Ectodermal cell (in vitro differentiated cells): ENCODE data around the gene ZBED2.

Experiments
- H3K27ac ChIP-seq: 2 replicates; pipeline ENCODE4 v1.7.0; 2013; ENCODE audit warnings: mild to moderate bottlenecking, low read depth, low read length; ENCODE audit not compliant: insufficient read depth, poor library complexity, severe bottlenecking
- H3K27me3 ChIP-seq: 2 replicates; pipeline ENCODE4 v1.7.0; 2013; ENCODE audit warnings: mild to moderate bottlenecking, low read length; ENCODE audit not compliant: insufficient read depth, control insufficient read depth, poor library complexity, severe bottlenecking
- H3K36me3 ChIP-seq: one replicate; pipeline ENCODE4 v1.7.0; 2013; ENCODE audit warnings: low read length; ENCODE audit not compliant: control insufficient read depth, insufficient read depth
- H3K4me1 ChIP-seq: one replicate; pipeline ENCODE4 v1.7.0; 2013; ENCODE audit warnings: low read length; ENCODE audit not compliant: control insufficient read depth, insufficient read depth
- H3K4me3 ChIP-seq: 2 replicates; pipeline ENCODE4 v1.7.0; 2013; ENCODE audit warnings: low read depth, low read length, control low read depth; ENCODE audit not compliant: insufficient read depth
- H3K9me3 ChIP-seq: 2 replicates; pipeline ENCODE4 v1.7.0; 2013; ENCODE audit warnings: mild to moderate bottlenecking, low read length, moderate library complexity; ENCODE audit not compliant: control insufficient read depth
- WGBS, 2 experiments: methylation state at CpG; one replicate each; pipeline ENCODE4 v1.1.7; 2013; ENCODE audit warnings: missing lambda C conversion rate in 2 of 2; 5-methylcytosine and 5-hydroxymethylcytosine counted together

Gene ZBED2

DNA sequence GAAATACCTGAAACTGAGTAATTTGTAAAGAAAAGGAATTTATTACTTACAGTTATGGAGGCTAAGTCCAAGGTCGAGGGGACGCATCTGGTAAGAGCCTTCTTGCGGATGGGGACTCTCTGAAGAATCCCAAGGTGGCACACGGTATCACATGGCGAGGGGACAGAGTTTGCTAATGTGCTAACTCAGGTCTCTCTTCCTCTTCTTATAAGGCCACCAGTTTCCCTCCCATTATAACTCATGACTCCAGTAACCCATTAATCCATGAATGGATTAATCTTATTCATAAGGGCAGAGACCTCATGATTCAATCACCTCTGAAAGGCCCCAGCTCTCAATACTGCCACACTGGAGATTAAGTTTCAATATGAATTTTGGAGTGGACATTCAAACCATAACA lies 15.7 kb downstream of the ZBED2 start:
- Histone ChIP-seq H3K4me1 (no peaks in the 10 kb centered on the region), H3K4me3 (no peak overlapping the region), H3K9me3 (no peaks in the 10 kb centered on the region), H3K27me3 (no peaks in the 10 kb centered on the region), H3K36me3 (no peaks in the 10 kb centered on the region), H3K27ac (no peak overlapping the region)
- WGBS, 2 experiments, result 94 to 98% methylated on average over 5 of the region's 5 CpGs

DNA sequence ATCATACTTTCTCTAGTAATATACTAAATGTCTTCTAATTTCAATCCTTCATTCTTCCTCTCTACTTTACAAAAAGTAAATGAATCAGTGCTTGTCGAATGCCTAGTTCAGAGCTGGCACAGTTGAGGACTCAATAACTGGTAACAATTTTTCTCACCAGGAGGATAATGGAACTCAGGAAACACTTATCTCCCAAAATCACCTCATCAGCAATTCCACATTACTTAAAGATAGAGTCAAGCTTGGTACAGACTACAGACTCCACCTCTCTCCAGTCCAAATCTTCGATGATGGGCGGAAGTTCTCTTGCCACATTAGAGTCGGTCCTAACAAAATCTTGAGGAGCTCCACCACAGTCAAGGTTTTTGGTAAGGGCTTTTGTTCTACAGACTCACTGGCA lies 16.3 kb downstream of the ZBED2 start:
- H3K36me3 ChIP-seq, result no peaks in the 10 kb centered on the region
- H3K4me1 ChIP-seq, result no peaks in the 10 kb centered on the region
- 91 to 94% methylated on average over 4 of the region's 4 CpGs for WGBS, 2 experiments
- no peak overlapping the region for H3K27ac ChIP-seq
- no peaks in the 10 kb centered on the region for H3K27me3 ChIP-seq
- no peak overlapping the region for H3K4me3 ChIP-seq
- no peaks in the 10 kb centered on the region for H3K9me3 ChIP-seq

DNA sequence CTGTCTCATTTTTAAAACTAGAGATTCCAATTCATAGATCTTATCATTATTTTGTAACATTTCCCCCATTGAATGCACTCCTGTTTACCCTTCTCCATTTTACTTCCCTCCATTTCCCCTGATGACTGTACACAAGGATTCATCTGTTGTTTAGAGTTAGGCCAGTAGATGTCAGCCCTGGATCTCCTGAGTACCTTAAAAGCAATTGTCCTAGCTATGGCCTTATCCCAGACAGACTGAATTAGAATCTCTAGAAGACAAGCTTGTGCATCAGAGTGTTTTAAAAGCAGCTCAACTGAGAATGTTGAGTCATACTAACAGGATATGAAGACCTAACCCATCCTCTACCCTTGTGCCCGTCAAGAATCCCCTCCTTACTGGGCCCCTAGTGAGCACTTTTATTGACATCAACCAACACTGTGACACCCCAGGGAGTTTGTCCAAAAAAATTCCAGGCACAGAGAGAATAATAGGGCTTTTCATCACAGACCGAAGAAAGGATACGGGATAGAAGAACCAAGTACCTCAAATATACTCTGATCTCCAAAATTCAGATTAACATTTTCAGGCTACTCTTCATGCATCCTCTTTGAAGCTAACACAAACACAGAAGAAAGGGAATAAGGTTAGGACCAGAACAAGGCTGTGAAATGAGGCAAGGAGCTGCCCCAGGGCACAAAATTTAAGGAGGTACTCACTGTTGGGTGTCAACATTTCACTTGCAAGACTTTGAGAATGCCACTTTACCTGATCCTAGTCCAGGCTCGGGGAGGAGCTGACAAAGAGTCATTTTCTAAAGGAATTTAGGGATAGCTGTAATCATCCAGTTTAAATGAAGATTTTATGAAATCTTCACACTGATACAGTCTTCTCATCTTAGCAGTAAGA lies 17.1 kb downstream of the ZBED2 start:
- no peak overlapping the region for H3K4me3 ChIP-seq
- no peaks in the 10 kb centered on the region for H3K9me3 ChIP-seq
- H3K36me3 ChIP-seq, result no peaks in the 10 kb centered on the region
- 84 to 87% methylated on average over 4 of the region's 4 CpGs for WGBS, 2 experiments
- no peak overlapping the region for H3K27ac ChIP-seq
- no peaks in the 10 kb centered on the region for H3K4me1 ChIP-seq
- no peaks in the 10 kb centered on the region for H3K27me3 ChIP-seq

DNA sequence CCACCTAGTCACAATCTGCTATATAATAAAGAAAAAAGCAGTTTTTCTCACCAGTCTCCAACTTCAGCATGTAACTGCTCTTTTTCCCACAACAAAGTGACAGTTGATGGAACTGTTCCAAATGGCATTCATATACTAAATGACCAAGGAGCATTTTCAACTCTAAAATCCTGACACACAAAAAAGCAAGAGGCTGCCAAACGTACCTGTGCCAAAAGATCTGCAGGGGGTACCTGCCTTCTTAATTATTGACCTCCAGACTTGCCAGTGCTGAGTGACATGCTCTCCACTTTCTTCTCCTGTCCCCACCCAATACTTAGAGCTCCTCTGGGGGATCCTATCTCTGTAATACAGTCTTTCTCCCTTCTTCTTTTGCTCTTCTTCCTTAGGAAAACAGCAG lies 18.0 kb downstream of the ZBED2 start:
- no peaks in the 10 kb centered on the region for H3K4me1 ChIP-seq
- no peaks in the 10 kb centered on the region for H3K9me3 ChIP-seq
- no peaks in the 10 kb centered on the region for H3K27me3 ChIP-seq
- H3K27ac ChIP-seq, result no peak overlapping the region
- no peaks in the 10 kb centered on the region for H3K36me3 ChIP-seq
- WGBS, 2 experiments, result 65 to 69% methylated on average over 1 of the region's 1 CpG
- no peak overlapping the region for H3K4me3 ChIP-seq

DNA sequence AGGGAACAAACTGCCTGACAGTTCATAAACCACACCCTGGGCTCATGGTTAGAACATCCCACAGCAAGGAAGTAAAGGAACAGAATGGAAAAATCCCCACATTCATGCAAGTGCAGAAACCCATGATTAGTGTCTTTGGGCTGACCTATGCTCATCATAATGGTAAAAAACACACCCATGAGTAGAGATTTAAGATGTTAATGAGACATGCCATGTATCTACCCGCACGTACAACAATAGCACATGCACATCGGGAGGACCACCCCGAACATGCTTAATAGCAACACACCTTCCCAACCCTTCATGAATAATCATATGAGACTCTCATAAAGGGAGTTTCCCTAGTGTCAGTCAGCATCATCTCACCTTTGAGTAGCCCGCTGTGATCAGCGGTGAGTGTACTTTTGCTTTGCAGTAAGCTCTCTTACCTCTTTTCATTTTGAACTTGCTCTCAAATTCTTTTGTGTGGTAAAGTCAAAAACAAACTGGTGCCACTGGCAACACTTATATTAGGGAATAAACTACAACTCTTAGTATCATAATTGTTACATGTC lies 23.2 kb downstream of the ZBED2 start:
- H3K4me1 ChIP-seq, result no peaks in the 10 kb centered on the region
- no peaks in the 10 kb centered on the region for H3K9me3 ChIP-seq
- WGBS, 2 experiments, result 93 to 99% methylated on average over 6 of the region's 6 CpGs
- H3K4me3 ChIP-seq, result no peak overlapping the region
- no peaks in the 10 kb centered on the region for H3K27me3 ChIP-seq
- H3K36me3 ChIP-seq, result no peaks in the 10 kb centered on the region
- no peak overlapping the region for H3K27ac ChIP-seq

DNA sequence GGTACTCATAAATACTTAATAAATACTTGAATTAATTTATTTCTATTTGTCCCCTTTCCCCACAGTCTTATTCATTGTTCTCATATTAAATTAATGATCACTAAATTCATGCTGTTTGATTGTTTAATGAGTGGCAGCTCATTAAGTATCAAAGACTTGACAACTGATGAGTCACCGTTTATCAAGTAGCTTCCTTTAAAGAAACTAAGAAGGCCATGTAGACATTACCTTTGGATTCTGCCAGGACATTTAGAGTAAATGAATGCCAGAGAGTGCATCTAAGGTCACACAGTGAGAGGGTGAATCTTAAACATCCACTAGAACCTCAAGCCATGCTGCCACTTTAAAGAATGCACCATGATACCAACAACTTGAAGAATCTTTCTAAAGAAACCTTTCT lies 23.9 kb downstream of the ZBED2 start:
- H3K27ac ChIP-seq, result no peak overlapping the region
- H3K27me3 ChIP-seq, result no peaks in the 10 kb centered on the region
- 92 to 95% methylated on average over 1 of the region's 1 CpG for WGBS, 2 experiments
- no peaks in the 10 kb centered on the region for H3K9me3 ChIP-seq
- H3K36me3 ChIP-seq, result no peaks in the 10 kb centered on the region
- no peaks in the 10 kb centered on the region for H3K4me1 ChIP-seq
- H3K4me3 ChIP-seq, result no peak overlapping the region

DNA sequence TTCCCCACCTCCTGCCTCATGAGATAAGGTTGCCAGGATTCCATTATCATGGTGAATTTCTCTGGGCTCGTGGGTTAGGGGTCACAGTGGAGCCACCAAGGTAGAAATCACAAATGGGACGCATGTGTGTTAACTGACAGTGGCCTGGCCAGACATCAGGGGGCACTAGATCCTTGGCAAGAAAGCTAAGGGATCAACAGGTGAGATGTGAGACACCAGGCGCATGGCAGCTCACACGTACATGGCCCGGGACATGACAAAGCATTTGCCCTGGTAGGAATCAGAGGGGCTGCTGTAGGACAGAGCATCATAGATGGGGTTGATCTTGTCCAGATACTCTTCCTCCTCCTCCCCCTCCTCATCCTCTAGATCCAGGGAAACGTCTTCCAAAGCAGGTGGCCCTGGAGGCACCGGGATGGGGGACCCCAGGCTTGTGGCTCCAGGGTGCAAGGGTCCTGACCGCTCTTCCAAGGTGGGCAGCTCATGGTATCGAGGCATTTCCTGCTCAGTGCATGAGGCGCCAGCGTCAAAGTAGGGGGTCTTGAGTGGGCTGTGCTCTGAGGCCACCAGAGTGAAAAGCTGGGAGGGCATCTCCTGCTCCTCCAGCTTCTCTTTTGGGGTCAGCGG lies 24.6 kb downstream of the ZBED2 start:
- Histone ChIP-seq H3K27me3 (no peaks in the 10 kb centered on the region), H3K4me3 (no peak overlapping the region), H3K36me3 (no peaks in the 10 kb centered on the region), H3K9me3 (no peaks in the 10 kb centered on the region), H3K4me1 (no peaks in the 10 kb centered on the region), H3K27ac (no peak overlapping the region)
- WGBS, 2 experiments, result 91 to 96% methylated on average over 12 of the region's 12 CpGs

DNA sequence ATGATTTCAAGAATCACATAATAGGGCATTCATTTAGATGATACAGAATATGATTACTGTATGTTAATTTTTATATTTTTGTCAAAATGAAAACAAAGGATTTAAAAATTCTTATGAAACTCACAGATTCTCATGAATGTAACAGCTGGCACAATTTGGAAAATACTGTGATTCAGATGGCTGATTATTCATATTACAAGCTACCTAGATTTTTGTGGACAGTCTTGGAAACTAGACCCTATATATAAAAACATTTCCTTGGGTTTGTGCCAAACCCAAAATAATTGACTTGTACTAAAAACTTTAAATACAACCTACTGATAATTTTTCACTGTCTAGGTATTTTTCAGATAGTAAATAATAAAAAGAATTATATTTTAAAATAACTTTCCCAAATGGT lies 26.2 kb downstream of the ZBED2 start:
- H3K36me3 ChIP-seq, result no peaks in the 10 kb centered on the region
- no peak overlapping the region for H3K4me3 ChIP-seq
- H3K27ac ChIP-seq, result no peak overlapping the region
- no peaks in the 10 kb centered on the region for H3K9me3 ChIP-seq
- H3K4me1 ChIP-seq, result no peaks in the 10 kb centered on the region
- no peaks in the 10 kb centered on the region for H3K27me3 ChIP-seq

DNA sequence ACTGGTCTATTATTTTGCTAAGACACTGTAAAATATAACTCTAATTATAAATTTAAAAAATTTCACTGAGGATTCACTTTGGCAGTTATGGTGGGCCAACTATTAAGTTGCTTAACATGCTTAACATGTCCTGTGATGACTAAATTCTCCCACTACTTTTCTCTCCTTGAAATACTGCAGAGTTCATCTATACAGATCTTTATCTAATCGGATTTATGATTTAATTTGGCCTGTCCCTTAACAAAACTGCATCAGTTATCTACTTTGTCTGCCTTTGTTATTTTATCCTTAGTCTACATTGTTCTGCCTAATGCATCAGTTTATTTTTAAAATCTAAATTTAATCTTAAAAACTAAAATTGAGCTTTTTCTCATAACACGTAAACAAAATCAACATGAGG lies 26.8 kb downstream of the ZBED2 start:
- Histone ChIP-seq H3K36me3 (no peaks in the 10 kb centered on the region), H3K27me3 (no peaks in the 10 kb centered on the region), H3K4me1 (no peaks in the 10 kb centered on the region), H3K27ac (no peak overlapping the region), H3K9me3 (no peaks in the 10 kb centered on the region), H3K4me3 (no peak overlapping the region)
- 91 to 97% methylated on average over 1 of the region's 2 CpGs for WGBS, 2 experiments

DNA sequence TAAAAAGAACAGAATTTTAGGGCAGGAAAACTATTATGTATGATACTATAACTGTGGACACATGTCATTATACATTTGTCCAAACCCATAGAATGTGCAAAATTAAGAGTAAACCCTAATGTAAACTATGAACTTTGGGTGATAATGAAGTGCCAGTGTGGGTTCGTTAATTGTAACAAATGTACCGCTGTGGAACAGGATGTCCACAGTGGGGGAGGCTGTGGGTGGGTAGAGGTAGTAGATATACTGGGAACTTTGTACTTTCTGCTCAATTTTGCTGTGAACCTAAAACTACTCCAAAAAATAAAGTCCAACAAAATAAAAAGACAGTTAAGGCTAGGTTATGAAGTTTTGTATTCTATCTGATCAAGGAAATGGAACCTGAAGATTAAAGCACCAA lies 28.3 kb downstream of the ZBED2 start:
- H3K9me3 ChIP-seq, result no peaks in the 10 kb centered on the region
- H3K27ac ChIP-seq, result no peak overlapping the region
- no peak overlapping the region for H3K4me3 ChIP-seq
- no peaks in the 10 kb centered on the region for H3K36me3 ChIP-seq
- no peaks in the 10 kb centered on the region for H3K27me3 ChIP-seq
- 89 to 90% methylated on average over 2 of the region's 2 CpGs for WGBS, 2 experiments
- H3K4me1 ChIP-seq, result peaks cover 6% of the 10 kb centered on the region
